Dendritic cell treated with granulocyte-macrophage colony-stimulating factor and Interleukin-4, amounts not matched to agents 40 ng/mL and 50 ng/mL, for 4 days (primary cell): Measurements from ENCODE around the gene ANO10.
"Not testable (repeated sequence)": the region's sequence is repeated elsewhere in the genome, so short reads cannot be mapped to it uniquely, and the experiment has no call there.

Experiments used
- H3K27ac Mint-ChIP-seq: one replicate; pipeline ENCODE4 v1.8.0; 2022; ENCODE audit warnings: mild to moderate bottlenecking, mixed read lengths
- H3K27me3 Mint-ChIP-seq: one replicate; pipeline ENCODE4 v1.8.0; 2022; ENCODE audit warnings: mild to moderate bottlenecking, mixed read lengths
- H3K36me3 Mint-ChIP-seq: one replicate; pipeline ENCODE4 v1.8.0; 2022; ENCODE audit warnings: low read depth, mixed read lengths
- H3K4me1 Mint-ChIP-seq: one replicate; pipeline ENCODE4 v1.8.0; 2022; ENCODE audit warnings: low read depth, mixed read lengths
- H3K4me3 Mint-ChIP-seq: one replicate; pipeline ENCODE4 v1.8.0; 2022; ENCODE audit warnings: mild to moderate bottlenecking, moderate library complexity, mixed read lengths
- H3K9me3 Mint-ChIP-seq: one replicate; pipeline ENCODE4 v1.8.0; 2022; ENCODE audit warnings: mixed read lengths
- intact Hi-C: fragments of 100-400 bp; cut with micrococcal nuclease; formaldehyde crosslinking; loops from one replicate; pipeline ENCODE4 v1.15.0; 2022

Gene ANO10

GRCh38 chr3:43613976-43614375, 7.8 kb downstream of the ANO10 start:
- Mint-ChIP-seq H3K27me3 (no peaks in the 10 kb centered on the region), H3K4me1 (peaks cover 21% of the 10 kb centered on the region), H3K27ac (no peak overlapping the region), H3K4me3 (no peak overlapping the region), H3K36me3 (no peaks in the 10 kb centered on the region), H3K9me3 (no peaks in the 10 kb centered on the region)
- intact Hi-C loops: no loop called here

GRCh38 chr3:43612419-43612818, 9.4 kb downstream of the ANO10 start:
- Mint-ChIP-seq H3K27ac (no peak overlapping the region), H3K4me1 (peaks cover 17% of the 10 kb centered on the region), H3K36me3 (no peaks in the 10 kb centered on the region), H3K27me3 (no peaks in the 10 kb centered on the region), H3K4me3 (no peak overlapping the region), H3K9me3 (no peaks in the 10 kb centered on the region)
- intact Hi-C loops: no loop called here

GRCh38 chr3:43609406-43609805, 12.4 kb downstream of the ANO10 start:
- no peak overlapping the region for H3K27ac Mint-ChIP-seq
- no peaks in the 10 kb centered on the region for H3K9me3 Mint-ChIP-seq
- intact Hi-C loops: no loop called here
- no peaks in the 10 kb centered on the region for H3K27me3 Mint-ChIP-seq
- peaks cover 16% of the 10 kb centered on the region for H3K4me1 Mint-ChIP-seq
- no peak overlapping the region for H3K4me3 Mint-ChIP-seq
- peaks cover 2% of the 10 kb centered on the region for H3K36me3 Mint-ChIP-seq

GRCh38 chr3:43608751-43609150, 13.1 kb downstream of the ANO10 start:
- H3K9me3 Mint-ChIP-seq: no peaks in the 10 kb centered on the region
- H3K4me1 Mint-ChIP-seq: peaks cover 21% of the 10 kb centered on the region
- peaks cover 8% of the 10 kb centered on the region for H3K36me3 Mint-ChIP-seq
- H3K4me3 Mint-ChIP-seq: no peak overlapping the region
- H3K27me3 Mint-ChIP-seq: no peaks in the 10 kb centered on the region
- no peak overlapping the region for H3K27ac Mint-ChIP-seq
- intact Hi-C loops: no loop called here

- Mint-ChIP-seq H3K27ac (no peak overlapping the region), H3K36me3 (peaks cover 23% of the 10 kb centered on the region), H3K9me3 (no peaks in the 10 kb centered on the region), H3K4me1 (peaks cover 17% of the 10 kb centered on the region), H3K27me3 (no peaks in the 10 kb centered on the region), H3K4me3 (no peak overlapping the region)
- intact Hi-C loops: no loop called here
These were observed 15.5 kb downstream of the ANO10 start for GRCh38 chr3:43606284-43606683.

GRCh38 chr3:43599959-43600358, 21.9 kb downstream of the ANO10 start:
- H3K27me3 Mint-ChIP-seq, H3K4me1 Mint-ChIP-seq, H3K4me3 Mint-ChIP-seq, H3K27ac Mint-ChIP-seq, intact Hi-C loops: not testable (repeated sequence)
- Mint-ChIP-seq H3K36me3 (peaks cover 49% of the 10 kb centered on the region), H3K9me3 (peaks cover 14% of the 10 kb centered on the region)

- peaks cover 34% of the 10 kb centered on the region for H3K9me3 Mint-ChIP-seq
- H3K27me3 Mint-ChIP-seq: no peaks in the 10 kb centered on the region
- peaks cover 53% of the 10 kb centered on the region for H3K36me3 Mint-ChIP-seq
- no peaks in the 10 kb centered on the region for H3K4me1 Mint-ChIP-seq
- H3K27ac Mint-ChIP-seq: no peak overlapping the region
- no peak overlapping the region for H3K4me3 Mint-ChIP-seq
- intact Hi-C loops: no loop called here
These were observed 23.9 kb downstream of the ANO10 start for GRCh38 chr3:43597961-43598360.

- peaks cover 52% of the 10 kb centered on the region for H3K9me3 Mint-ChIP-seq
- H3K27ac Mint-ChIP-seq, H3K4me1 Mint-ChIP-seq, H3K4me3 Mint-ChIP-seq, intact Hi-C loops, H3K27me3 Mint-ChIP-seq: not testable (repeated sequence)
- peaks cover 64% of the 10 kb centered on the region for H3K36me3 Mint-ChIP-seq
These were observed 25.6 kb downstream of the ANO10 start for GRCh38 chr3:43596178-43596577.

- H3K4me1 Mint-ChIP-seq, intact Hi-C loops, H3K27me3 Mint-ChIP-seq, H3K27ac Mint-ChIP-seq, H3K4me3 Mint-ChIP-seq: not testable (repeated sequence)
- peaks cover 73% of the 10 kb centered on the region for H3K36me3 Mint-ChIP-seq
- H3K9me3 Mint-ChIP-seq: peaks cover 60% of the 10 kb centered on the region
These were observed 26.5 kb downstream of the ANO10 start for GRCh38 chr3:43595280-43595679.

GRCh38 chr3:43593588-43593987, 28.2 kb downstream of the ANO10 start:
- intact Hi-C loops: not testable (repeated sequence)

GRCh38 chr3:43591866-43592265, 29.9 kb downstream of the ANO10 start:
- H3K27ac Mint-ChIP-seq, intact Hi-C loops, H3K4me1 Mint-ChIP-seq, H3K4me3 Mint-ChIP-seq, H3K27me3 Mint-ChIP-seq: not testable (repeated sequence)
- H3K9me3 Mint-ChIP-seq: peaks cover 60% of the 10 kb centered on the region
- H3K36me3 Mint-ChIP-seq: peaks cover 71% of the 10 kb centered on the region

More at GRCh38 chr3:43593588-43593987, 28.2 kb downstream of the ANO10 start:
- not testable (repeated sequence) for H3K27me3 Mint-ChIP-seq, H3K4me1 Mint-ChIP-seq, H3K27ac Mint-ChIP-seq, H3K4me3 Mint-ChIP-seq
- peaks cover 60% of the 10 kb centered on the region for H3K9me3 Mint-ChIP-seq
- H3K36me3 Mint-ChIP-seq: peaks cover 78% of the 10 kb centered on the region

- Mint-ChIP-seq H3K4me1 (peaks cover 5% of the 10 kb centered on the region), H3K27me3 (no peaks in the 10 kb centered on the region), H3K4me3 (no peak overlapping the region), H3K36me3 (peaks cover 28% of the 10 kb centered on the region), H3K27ac (no peak overlapping the region), H3K9me3 (peaks cover 20% of the 10 kb centered on the region)
- intact Hi-C loops: no loop called here
These were observed 34.5 kb downstream of the ANO10 start for GRCh38 chr3:43587303-43587702.

GRCh38 chr3:43584043-43584826, 37.6 kb downstream of the ANO10 start:
- Mint-ChIP-seq H3K9me3 (no peaks in the 10 kb centered on the region), H3K36me3 (peaks cover 5% of the 10 kb centered on the region), H3K4me3 (no peak overlapping the region), H3K4me1 (peaks cover 10% of the 10 kb centered on the region), H3K27me3 (no peaks in the 10 kb centered on the region), H3K27ac (no peak overlapping the region)
- intact Hi-C loops: no loop called here

- H3K36me3 Mint-ChIP-seq: peaks cover 3% of the 10 kb centered on the region
- no peak overlapping the region for H3K27ac Mint-ChIP-seq
- peaks cover 10% of the 10 kb centered on the region for H3K4me1 Mint-ChIP-seq
- H3K4me3 Mint-ChIP-seq: no peak overlapping the region
- H3K9me3 Mint-ChIP-seq: no peaks in the 10 kb centered on the region
- intact Hi-C loops: no loop called here
- no peaks in the 10 kb centered on the region for H3K27me3 Mint-ChIP-seq
These were observed 38.3 kb downstream of the ANO10 start for GRCh38 chr3:43583481-43583880.

GRCh38 chr3:43582866-43583265, 38.9 kb downstream of the ANO10 start:
- Mint-ChIP-seq H3K4me3 (no peak overlapping the region), H3K27ac (no peak overlapping the region), H3K27me3 (no peaks in the 10 kb centered on the region), H3K4me1 (peaks cover 10% of the 10 kb centered on the region), H3K36me3 (peaks cover 7% of the 10 kb centered on the region), H3K9me3 (no peaks in the 10 kb centered on the region)
- intact Hi-C loops: no loop called here
